ENCODE data around the gene METTL1.

- TF ChIP-seq ZNF331 (CRISPR knock-in tag; IDR thresholded peaks at IDR 0.05; ENCODE audit: low read depth) = no peak
- TF ChIP-seq CTCF (conservative IDR thresholded peaks at IDR 0.05; ENCODE audit: low read depth in 2 of 2) = no peak
- TF ChIP-seq POLR2AphosphoS5 (IDR thresholded peaks at IDR 0.05; ENCODE audit: low read depth) = no peak
- no peak for TF ChIP-seq CREB1 (CRISPR knock-in tag; IDR thresholded peaks at IDR 0.05; ENCODE audit: low read depth)
- no peak for TF ChIP-seq EZH2 (IDR thresholded peaks at IDR 0.05; ENCODE audit: low read depth, unreplicated experiment)
- TF ChIP-seq EZH2phosphoT487 (IDR thresholded peaks at IDR 0.05; ENCODE audit: unreplicated experiment) = no peak
- TF ChIP-seq JUNB (IDR thresholded peaks at IDR 0.05; ENCODE audit: unreplicated experiment) = no peak
- no peak for TF ChIP-seq REST (IDR thresholded peaks at IDR 0.05; ENCODE audit: unreplicated experiment)
- TF ChIP-seq STAT1 (IDR thresholded peaks at IDR 0.05; ENCODE audit: unreplicated experiment) = no peak
- TF ChIP-seq ETS1 (IDR thresholded peaks at IDR 0.05) = no peak
- TF ChIP-seq NANOG (IDR thresholded peaks at IDR 0.05; ENCODE audit: borderline replicate concordance) = no peak
Observed at GRCh38 chr12:57749061-57749460, 22.8 kb downstream of the METTL1 start.
